ENCODE measurements around the gene ZNF280D. TPM values are rescaled to one million over a fixed set of nuclear protein-coding genes. Genes with fewer than 3 reads are reported as not detected.
"Not testable (repeated sequence)": the region's sequence is repeated elsewhere in the genome, so short reads cannot be mapped to it uniquely, and the experiment has no call there.

Gene ZNF280D
- total and polyA plus RNA-seq, 5 donors, result 11.7 to 31.7 (median 30.4) TPM

- peaks cover 3% of the 10 kb centered on the region for H3K4me1 ChIP-seq (ENCODE audit: control insufficient read depth, insufficient read depth, low read length)
- no peak for ATAC-seq
- intact Hi-C loops (cut with DNase I), result no loop called here
Observed at GRCh38 chr15:56715220-56715619, 18.1 kb downstream of the ZNF280D start.

DNA sequence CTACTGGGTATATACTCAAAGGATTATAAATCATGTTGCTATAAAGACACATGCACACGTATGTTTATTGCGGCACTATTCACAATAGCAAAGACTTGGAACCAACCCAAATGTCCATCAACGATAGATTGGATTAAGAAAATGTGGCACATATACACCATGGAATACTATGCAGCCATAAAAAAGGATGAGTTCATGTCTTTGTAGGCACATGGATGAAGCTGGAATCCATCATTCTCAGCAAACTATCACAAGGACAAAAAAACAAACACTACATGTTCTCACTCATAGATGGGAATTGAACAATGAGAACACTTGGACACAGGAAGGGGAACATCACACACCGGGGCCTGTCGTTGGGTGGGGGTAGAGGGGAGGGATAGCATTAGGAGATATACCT, 23.8 kb downstream of the ZNF280D start:
- 97% methylated on average over 5 of the region's 5 CpGs for WGBS
- H3K4me3 ChIP-seq (ENCODE audit: low read length); H3K9me3 ChIP-seq (ENCODE audit: control insufficient read depth, low read length); H3K27ac ChIP-seq (ENCODE audit: low read length); ATAC-seq; intact Hi-C loops (cut with DNase I); DNase-seq; H3K4me1 ChIP-seq (ENCODE audit: control insufficient read depth, insufficient read depth, low read length); H3K27me3 ChIP-seq (ENCODE audit: control insufficient read depth, insufficient read depth): not testable (repeated sequence)

More at GRCh38 chr15:56715220-56715619, 18.1 kb downstream of the ZNF280D start:
- no peak for DNase-seq
- no peak overlapping the region for H3K4me3 ChIP-seq (ENCODE audit: low read length)
- H3K27ac ChIP-seq (ENCODE audit: low read length), result no peak overlapping the region
- H3K27me3 ChIP-seq (ENCODE audit: control insufficient read depth, insufficient read depth), result no peaks in the 10 kb centered on the region
- H3K9me3 ChIP-seq (ENCODE audit: control insufficient read depth, low read length), result no peaks in the 10 kb centered on the region

DNA sequence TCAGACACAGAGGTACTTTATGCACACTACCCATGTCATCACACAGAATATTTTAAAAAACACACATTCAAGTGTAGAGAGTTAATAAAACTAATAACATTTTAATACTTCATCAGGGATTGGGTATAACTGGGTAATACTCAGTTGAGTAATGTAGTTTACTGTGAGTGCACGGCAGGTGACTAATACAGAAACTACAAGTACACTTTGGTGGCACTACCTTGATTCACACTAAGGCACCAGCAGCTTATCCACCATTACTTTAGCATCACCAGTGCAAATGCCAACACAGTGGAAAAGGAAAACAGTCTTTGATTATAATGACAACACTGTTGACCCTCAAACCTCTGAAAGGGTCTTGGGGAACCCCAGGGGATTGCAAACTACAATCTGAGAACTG, 33.6 kb downstream of the ZNF280D start:
- no peak for DNase-seq
- 91% methylated on average over 1 of the region's 1 CpG for WGBS
- no peak overlapping the region for H3K4me3 ChIP-seq (ENCODE audit: low read length)
- no peak overlapping the region for H3K27ac ChIP-seq (ENCODE audit: low read length)
- no peaks in the 10 kb centered on the region for H3K9me3 ChIP-seq (ENCODE audit: control insufficient read depth, low read length)
- no peak for ATAC-seq
- no peaks in the 10 kb centered on the region for H3K27me3 ChIP-seq (ENCODE audit: control insufficient read depth, insufficient read depth)
- H3K4me1 ChIP-seq (ENCODE audit: control insufficient read depth, insufficient read depth, low read length), result no peaks in the 10 kb centered on the region
- intact Hi-C loops (cut with DNase I), result no loop called here

GRCh38 chr15:56698270-56698669, 35.0 kb downstream of the ZNF280D start:
- H3K9me3 ChIP-seq (ENCODE audit: control insufficient read depth, low read length), result no peaks in the 10 kb centered on the region
- 96% methylated on average over 2 of the region's 2 CpGs for WGBS
- DNase-seq (no peak), ATAC-seq (no peak)
- no peak overlapping the region for H3K4me3 ChIP-seq (ENCODE audit: low read length)
- H3K4me1 ChIP-seq (ENCODE audit: control insufficient read depth, insufficient read depth, low read length), result no peaks in the 10 kb centered on the region
- H3K27ac ChIP-seq (ENCODE audit: low read length), result no peak overlapping the region
- H3K27me3 ChIP-seq (ENCODE audit: control insufficient read depth, insufficient read depth), result no peaks in the 10 kb centered on the region
- intact Hi-C loops (cut with DNase I), result no loop called here

DNA sequence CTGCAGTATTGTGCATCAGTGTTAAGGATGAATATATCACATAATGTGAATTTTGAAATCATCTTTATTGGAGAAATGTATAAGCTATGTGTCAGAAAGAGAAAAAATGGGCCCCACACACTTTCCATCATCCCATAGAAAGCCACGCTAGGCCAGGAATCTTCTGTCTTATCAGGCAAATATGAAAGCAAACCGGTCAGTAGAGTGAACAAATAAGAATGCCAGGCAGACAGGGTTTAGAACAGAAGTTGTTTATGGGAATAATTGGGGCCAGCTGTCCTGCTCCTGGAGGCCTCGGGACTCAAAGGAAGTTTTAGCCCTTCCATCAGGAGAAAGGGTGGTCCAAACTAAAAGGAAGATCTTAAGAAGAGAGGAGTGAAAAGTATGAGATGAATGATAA, 39.5 kb downstream of the ZNF280D start:
- 80% methylated on average over 3 of the region's 3 CpGs for WGBS
- Histone ChIP-seq H3K27ac (ENCODE audit: low read length) (no peak overlapping the region), H3K9me3 (ENCODE audit: control insufficient read depth, low read length) (no peaks in the 10 kb centered on the region), H3K4me1 (ENCODE audit: control insufficient read depth, insufficient read depth, low read length) (no peaks in the 10 kb centered on the region), H3K4me3 (ENCODE audit: low read length) (no peak overlapping the region), H3K27me3 (ENCODE audit: control insufficient read depth, insufficient read depth) (no peaks in the 10 kb centered on the region)
- ATAC-seq (no peak), DNase-seq (no peak)
- intact Hi-C loops (cut with DNase I), result no loop called here

- H3K4me1 ChIP-seq (ENCODE audit: control insufficient read depth, insufficient read depth, low read length), result no peaks in the 10 kb centered on the region
- intact Hi-C loops (cut with DNase I), result no loop called here
- no peak overlapping the region for H3K27ac ChIP-seq (ENCODE audit: low read length)
- DNase-seq (no peak), ATAC-seq (no peak)
- WGBS, result 94% methylated on average over 1 of the region's 1 CpG
- no peaks in the 10 kb centered on the region for H3K27me3 ChIP-seq (ENCODE audit: control insufficient read depth, insufficient read depth)
- no peaks in the 10 kb centered on the region for H3K9me3 ChIP-seq (ENCODE audit: control insufficient read depth, low read length)
- H3K4me3 ChIP-seq (ENCODE audit: low read length), result no peak overlapping the region
Observed at GRCh38 chr15:56690733-56691132, 42.6 kb downstream of the ZNF280D start.

DNA sequence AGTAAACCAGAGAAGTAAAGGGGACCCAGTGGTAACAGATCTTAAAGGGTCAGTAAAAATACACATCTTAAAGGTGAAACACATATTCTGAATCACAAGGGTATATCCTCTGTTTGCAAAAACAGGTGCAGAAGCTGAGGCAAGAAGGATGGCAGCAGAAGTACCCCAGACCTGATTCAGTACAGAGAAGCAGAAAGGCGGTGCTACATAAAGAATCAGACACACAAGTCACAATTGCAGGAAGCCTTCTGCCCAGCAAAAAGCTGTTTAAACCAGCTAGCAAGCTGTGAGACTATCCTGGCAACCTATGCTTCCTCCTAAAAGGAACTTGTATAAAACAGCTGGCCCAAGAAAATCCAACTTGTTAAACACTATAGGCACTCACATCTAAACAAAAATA, 49.4 kb downstream of the ZNF280D start:
- intact Hi-C loops (cut with DNase I), result no loop called here

DNA sequence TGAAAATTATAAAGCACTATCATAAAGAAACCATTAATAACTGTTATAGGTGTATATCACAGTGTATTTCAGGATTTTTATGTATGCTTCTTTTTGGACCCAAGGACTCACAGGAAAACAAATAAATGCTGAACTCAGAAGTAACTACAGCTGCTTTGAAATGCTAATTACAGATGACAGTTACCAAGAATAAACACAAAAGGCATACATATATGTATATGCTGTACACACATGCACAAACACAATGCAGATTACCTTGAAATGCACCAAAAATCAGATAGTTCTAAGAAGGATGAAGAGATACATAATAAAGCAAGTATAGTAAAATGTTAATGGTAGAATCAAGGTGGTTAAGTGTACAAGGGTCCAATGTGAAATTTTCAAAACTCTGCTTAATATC, 52.2 kb downstream of the ZNF280D start:
- ATAC-seq (no peak), DNase-seq (no peak)
- no peaks in the 10 kb centered on the region for H3K4me1 ChIP-seq (ENCODE audit: control insufficient read depth, insufficient read depth, low read length)
- no peaks in the 10 kb centered on the region for H3K9me3 ChIP-seq (ENCODE audit: control insufficient read depth, low read length)
- no peak overlapping the region for H3K27ac ChIP-seq (ENCODE audit: low read length)
- intact Hi-C loops (cut with DNase I), result no loop called here
- H3K4me3 ChIP-seq (ENCODE audit: low read length), result no peak overlapping the region
- H3K27me3 ChIP-seq (ENCODE audit: control insufficient read depth, insufficient read depth), result no peaks in the 10 kb centered on the region

More for the DNA sequence above, 49.4 kb downstream of the ZNF280D start:
- no peak for ATAC-seq
- WGBS, result 84% methylated on average over 1 of the region's 1 CpG
- Histone ChIP-seq H3K4me3 (ENCODE audit: low read length) (no peak overlapping the region), H3K4me1 (ENCODE audit: control insufficient read depth, insufficient read depth, low read length) (no peaks in the 10 kb centered on the region), H3K9me3 (ENCODE audit: control insufficient read depth, low read length) (no peaks in the 10 kb centered on the region), H3K27me3 (ENCODE audit: control insufficient read depth, insufficient read depth) (no peaks in the 10 kb centered on the region), H3K27ac (ENCODE audit: low read length) (no peak overlapping the region)
- no peak for DNase-seq

- ATAC-seq, result no peak
- H3K27ac ChIP-seq (ENCODE audit: low read length), result no peak overlapping the region
Observed at GRCh38 chr15:56679225-56679624, 54.1 kb downstream of the ZNF280D start.

GRCh38 chr15:56678571-56678970, 54.7 kb downstream of the ZNF280D start:
- Histone ChIP-seq H3K4me3 (ENCODE audit: low read length) (no peak overlapping the region), H3K27ac (ENCODE audit: low read length) (no peak overlapping the region), H3K4me1 (ENCODE audit: control insufficient read depth, insufficient read depth, low read length) (peaks cover 1% of the 10 kb centered on the region), H3K9me3 (ENCODE audit: control insufficient read depth, low read length) (no peaks in the 10 kb centered on the region), H3K27me3 (ENCODE audit: control insufficient read depth, insufficient read depth) (no peaks in the 10 kb centered on the region)
- intact Hi-C loops (cut with DNase I), result no loop called here
- 97% methylated on average over 4 of the region's 4 CpGs for WGBS
- ATAC-seq (no peak), DNase-seq (no peak)

More at GRCh38 chr15:56679225-56679624, 54.1 kb downstream of the ZNF280D start:
- Histone ChIP-seq H3K27me3 (ENCODE audit: control insufficient read depth, insufficient read depth) (no peaks in the 10 kb centered on the region), H3K4me1 (ENCODE audit: control insufficient read depth, insufficient read depth, low read length) (no peaks in the 10 kb centered on the region), H3K9me3 (ENCODE audit: control insufficient read depth, low read length) (no peaks in the 10 kb centered on the region), H3K4me3 (ENCODE audit: low read length) (no peak overlapping the region)
- intact Hi-C loops (cut with DNase I), result no loop called here
- DNase-seq, result no peak

DNA sequence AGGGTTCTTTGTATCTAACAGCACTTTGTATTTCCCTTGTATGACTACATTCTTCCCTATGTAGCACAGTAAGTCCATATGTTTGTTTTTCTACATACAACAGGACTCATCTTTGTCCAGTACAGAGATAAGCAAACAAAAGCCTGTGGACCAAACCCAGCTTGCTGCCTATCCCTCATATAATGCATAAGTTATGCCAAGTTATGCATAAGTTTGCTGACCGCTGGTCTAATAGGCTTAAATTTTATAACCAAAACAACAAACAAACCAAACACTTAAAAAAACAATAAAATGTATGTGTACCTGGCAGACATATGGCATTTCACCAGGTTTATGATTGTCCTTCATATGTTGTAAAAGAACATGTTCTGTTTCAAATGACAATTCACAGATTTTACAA, 56.0 kb downstream of the ZNF280D start:
- Histone ChIP-seq H3K4me3 (ENCODE audit: low read length) (no peak overlapping the region), H3K4me1 (ENCODE audit: control insufficient read depth, insufficient read depth, low read length) (peaks cover 1% of the 10 kb centered on the region), H3K27me3 (ENCODE audit: control insufficient read depth, insufficient read depth) (no peaks in the 10 kb centered on the region), H3K27ac (ENCODE audit: low read length) (no peak overlapping the region), H3K9me3 (ENCODE audit: control insufficient read depth, low read length) (no peaks in the 10 kb centered on the region)
- DNase-seq (no peak), ATAC-seq (no peak)
- 100% methylated on average over 1 of the region's 1 CpG for WGBS
- intact Hi-C loops (cut with DNase I), result no loop called here

DNA sequence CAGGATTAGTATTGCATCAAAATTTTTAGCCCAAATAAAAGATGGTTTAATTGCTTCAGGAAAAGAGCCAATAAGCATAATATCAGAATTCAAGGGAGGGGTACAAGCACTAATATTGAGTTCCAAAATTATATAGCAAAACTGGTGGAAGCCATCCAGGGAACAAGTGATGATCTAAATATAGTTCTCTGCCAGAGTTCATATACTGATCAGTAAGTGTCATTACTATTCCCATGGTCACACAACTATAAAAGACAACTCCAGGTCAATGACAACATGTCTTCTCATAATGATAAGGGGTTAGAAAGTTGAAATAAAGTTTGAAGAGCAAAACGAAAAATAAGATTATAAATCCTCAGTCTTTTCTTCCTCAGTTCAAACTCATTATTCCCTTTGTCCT, 57.4 kb downstream of the ZNF280D start:
- Histone ChIP-seq H3K27ac (ENCODE audit: low read length) (no peak overlapping the region), H3K27me3 (ENCODE audit: control insufficient read depth, insufficient read depth) (no peaks in the 10 kb centered on the region), H3K4me3 (ENCODE audit: low read length) (no peak overlapping the region), H3K4me1 (ENCODE audit: control insufficient read depth, insufficient read depth, low read length) (peaks cover 1% of the 10 kb centered on the region), H3K9me3 (ENCODE audit: control insufficient read depth, low read length) (no peaks in the 10 kb centered on the region)
- ATAC-seq (no peak), DNase-seq (no peak)
- 46% methylated on average over 1 of the region's 1 CpG for WGBS
- intact Hi-C loops (cut with DNase I), result no loop called here

Measured in right cardiac atrium (tissue), 5 donors.